HG03378 (cell line): ENCODE data around the gene CDC73.
"Not testable (repeated sequence)": the region's sequence is repeated elsewhere in the genome, so short reads cannot be mapped to it uniquely, and the experiment has no call there.

ENCODE experiments used
- ATAC-seq: cut with Tn5 transposase; IDR thresholded peaks from one replicate; pipeline ENCODE4 v1.9.1; 2021; ENCODE audit warnings: mild to moderate bottlenecking, moderate library complexity; ENCODE audit not compliant: unreplicated experiment

CDC73 gene

GRCh38 chr1:193221651-193222050 lies 99.8 kb downstream of the CDC73 start:
- ATAC-seq: no peak

DNA sequence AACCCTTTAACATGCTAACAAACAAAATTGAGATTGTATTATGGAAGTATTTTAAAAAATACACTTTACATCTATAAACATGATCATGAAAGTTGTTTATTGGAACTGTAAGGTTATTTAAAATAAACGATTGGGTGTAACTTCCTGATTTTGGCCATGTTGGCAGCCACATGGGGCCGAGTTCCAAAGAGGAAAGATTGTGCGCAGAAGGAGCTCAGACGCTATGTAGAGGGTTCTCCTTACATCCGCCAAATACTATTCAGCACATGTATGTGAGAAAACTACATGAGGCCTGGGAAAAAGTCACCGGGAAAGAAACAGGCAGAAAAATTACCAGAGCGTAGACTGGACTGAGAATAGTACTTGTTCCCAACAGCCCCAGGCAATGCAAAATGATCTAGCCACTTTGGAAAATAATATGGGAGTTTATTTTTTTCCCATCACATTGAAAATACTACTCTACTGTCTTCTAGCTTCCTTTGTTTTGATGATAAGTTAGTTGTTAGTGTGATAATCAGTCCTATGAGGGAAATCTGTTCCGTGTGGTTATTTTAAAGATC lies 100.3 kb downstream of the CDC73 start:
- ATAC-seq: no peak

DNA sequence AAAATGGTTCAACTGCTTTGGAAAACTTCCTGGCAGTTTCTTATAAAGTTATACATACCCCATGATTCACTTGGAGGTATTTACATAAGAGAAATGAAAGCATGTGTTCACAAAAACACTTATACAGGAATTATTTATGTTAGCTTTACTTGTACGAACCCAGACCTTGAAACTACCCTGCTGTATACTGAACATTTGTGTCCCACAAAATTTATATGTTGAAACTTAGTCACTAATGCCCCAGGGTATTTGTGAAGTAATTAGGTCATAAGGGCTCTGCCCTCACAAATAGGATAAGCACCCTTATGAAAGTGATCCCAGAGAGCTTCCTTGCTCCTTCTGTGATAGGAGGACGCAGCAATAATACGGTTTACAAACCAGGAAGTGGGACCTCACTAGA lies 107.3 kb downstream of the CDC73 start:
- ATAC-seq: no peak

GRCh38 chr1:193231146-193231545 lies 109.3 kb downstream of the CDC73 start:
- ATAC-seq: not testable (repeated sequence)

GRCh38 chr1:193234530-193234929 lies 112.7 kb downstream of the CDC73 start:
- ATAC-seq: no peak

DNA sequence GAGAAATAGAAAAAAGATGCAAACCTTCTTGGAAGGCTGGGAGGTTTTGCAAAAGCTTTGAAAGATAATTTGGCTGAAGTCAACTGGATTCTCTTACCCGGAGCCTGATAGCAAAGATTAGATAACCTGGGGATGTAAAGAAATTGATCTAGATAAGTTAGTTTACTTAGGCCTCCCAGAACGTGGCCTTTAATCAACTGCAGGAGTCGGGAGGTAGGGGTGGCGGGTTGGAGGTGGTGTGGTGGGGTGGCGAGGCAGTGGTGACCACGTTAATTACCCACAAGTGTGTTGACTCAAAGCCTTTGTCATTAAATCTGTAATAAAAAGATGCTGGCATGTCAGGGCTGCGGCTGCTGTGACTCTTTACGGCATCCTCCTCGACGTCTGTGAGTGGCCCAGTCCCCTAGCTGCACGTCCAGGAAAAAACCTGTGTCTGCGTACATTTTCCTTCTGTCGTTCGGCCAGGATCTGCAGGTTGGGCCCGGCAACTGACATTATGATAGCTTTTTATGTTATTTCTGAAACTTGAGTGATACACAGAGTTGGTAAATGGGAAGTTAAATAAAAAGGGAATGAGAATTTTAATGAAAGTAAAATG lies 115.6 kb downstream of the CDC73 start:
- ATAC-seq: no peak

GRCh38 chr1:193240609-193241008 lies 118.8 kb downstream of the CDC73 start:
- no peak for ATAC-seq

GRCh38 chr1:193241132-193241827 lies 119.4 kb downstream of the CDC73 start:
- peak; percentile 85 for ATAC-seq

- no peak for ATAC-seq
Measured at GRCh38 chr1:193242000-193242399, 120.2 kb downstream of the CDC73 start.

GRCh38 chr1:193249187-193249586 lies 127.4 kb downstream of the CDC73 start:
- no peak for ATAC-seq

GRCh38 chr1:193251950-193252349 lies 130.1 kb downstream of the CDC73 start:
- ATAC-seq: no peak

- ATAC-seq: no peak
Measured at GRCh38 chr1:193256019-193256418, 134.2 kb downstream of the CDC73 start.

- no peak for ATAC-seq
Measured at GRCh38 chr1:193259636-193260035, 137.8 kb downstream of the CDC73 start.

GRCh38 chr1:193260056-193260745 lies 138.4 kb downstream of the CDC73 start:
- no peak for ATAC-seq

GRCh38 chr1:193260896-193261295 lies 139.1 kb downstream of the CDC73 start:
- ATAC-seq: no peak

DNA sequence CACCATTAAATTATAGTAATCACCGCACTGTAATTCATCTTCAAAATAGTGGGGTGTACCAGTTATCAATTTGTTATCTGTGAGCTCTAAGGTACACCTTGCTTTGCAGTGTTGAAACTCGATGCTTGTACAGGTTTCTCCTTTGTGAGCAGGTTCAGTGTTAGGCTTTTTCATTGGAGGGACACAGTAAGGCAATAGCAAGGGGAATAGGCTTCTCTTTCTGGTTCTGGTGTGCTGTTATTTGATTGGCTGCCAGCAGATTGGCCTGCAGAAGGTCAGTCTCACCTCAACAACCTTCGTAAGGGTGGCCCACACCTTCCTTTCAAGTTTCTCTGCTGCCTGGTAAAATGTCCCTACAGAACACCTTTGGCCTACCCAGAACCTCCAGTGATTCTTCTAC lies 140.8 kb downstream of the CDC73 start:
- no peak for ATAC-seq

DNA sequence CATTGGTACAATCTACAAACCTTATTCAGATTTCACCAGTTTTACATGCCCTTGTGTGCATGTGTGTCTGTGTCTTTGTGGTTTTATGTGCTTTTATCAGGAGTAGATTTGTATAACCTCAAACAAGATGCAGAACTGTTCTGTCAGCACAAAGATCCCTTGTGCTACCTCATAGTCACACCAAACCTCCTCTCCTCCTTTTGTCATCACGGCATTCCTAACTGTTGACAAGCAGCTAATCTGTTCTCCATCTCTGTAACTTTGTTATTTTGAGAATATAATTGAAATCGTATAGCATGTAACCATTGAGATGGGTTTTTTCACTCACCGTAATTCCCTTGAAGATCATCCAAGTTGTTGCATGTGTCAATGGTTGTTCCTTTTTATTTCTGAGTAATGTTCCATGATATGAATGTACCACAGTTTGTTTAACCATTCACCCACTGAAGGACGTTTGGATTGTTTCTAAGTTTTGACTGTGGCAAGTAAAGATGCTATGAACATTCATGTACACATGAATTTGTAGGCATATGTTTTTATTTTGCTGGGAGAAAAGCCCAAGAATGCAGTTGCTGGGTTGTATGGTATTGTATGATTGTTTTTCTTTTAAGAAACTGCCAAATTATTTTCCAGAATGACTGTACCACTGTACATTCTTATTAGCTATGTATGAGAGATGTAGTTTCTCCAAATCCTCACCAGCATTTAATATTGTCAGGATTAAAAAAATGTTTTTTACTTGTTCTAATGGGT lies 142.7 kb downstream of the CDC73 start:
- ATAC-seq: no peak

DNA sequence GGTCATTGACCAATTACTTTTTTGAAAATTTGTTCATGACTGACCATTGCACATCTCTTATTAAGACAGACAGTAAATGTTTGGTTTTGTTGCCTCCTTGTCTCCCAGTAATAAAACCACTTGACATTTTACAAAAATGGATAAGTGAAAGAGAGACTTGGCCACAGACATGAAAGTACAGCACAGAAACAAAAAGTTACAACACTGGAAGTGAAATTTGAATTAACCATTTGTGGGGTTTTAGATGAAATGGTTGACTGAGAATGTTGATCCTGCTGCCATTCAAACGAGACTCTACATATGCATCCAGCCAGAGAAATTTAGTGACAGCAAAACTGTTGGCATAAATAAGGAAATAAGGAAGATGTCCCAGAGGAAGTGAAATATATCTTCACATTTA lies 143.9 kb downstream of the CDC73 start:
- no peak for ATAC-seq

GRCh38 chr1:193266794-193267193 lies 145.0 kb downstream of the CDC73 start:
- ATAC-seq: not testable (repeated sequence)

- peak; percentile 99 for ATAC-seq
Measured at GRCh38 chr1:193270996-193271395, 149.2 kb downstream of the CDC73 start.

DNA sequence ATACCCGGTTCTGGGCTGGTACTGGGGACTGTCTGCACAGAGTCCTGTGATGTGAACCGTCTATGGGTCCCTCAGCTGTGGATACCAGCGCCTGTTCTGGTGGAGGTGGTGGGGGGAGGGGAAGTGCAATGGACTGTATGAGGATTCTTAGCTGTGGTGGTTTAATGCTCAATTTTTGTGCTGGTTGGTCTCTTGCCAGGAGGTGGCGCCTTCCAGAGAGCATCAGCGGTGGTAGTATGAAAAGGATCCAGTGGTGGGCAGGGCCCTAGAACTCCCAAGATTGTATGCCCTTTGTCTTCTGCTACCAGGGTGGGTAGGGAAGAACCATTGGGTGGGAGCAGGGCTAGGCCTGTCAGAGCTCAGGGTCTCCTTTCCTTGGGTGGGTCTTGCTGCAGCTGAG lies 153.9 kb downstream of the CDC73 start:
- no peak for ATAC-seq
